ENCODE results near the gene SGPP2. TPM values are rescaled to one million over a fixed set of nuclear protein-coding genes. Genes with fewer than 3 reads are reported as not detected.
A peak's percentile ranks its signal among the peaks of the same experiment; 100 is the strongest.

Gene SGPP2
- total RNA-seq, 1 experiment from 2014 or later, result not detected

- Histone ChIP-seq H3K27me3 (ENCODE audit: control insufficient read depth, insufficient read depth, low read length) (peaks cover 3% of the 10 kb centered on the region; the same call in 1 of the 2 replicates), H3K36me3 (replicated peaks; ENCODE audit: control insufficient read depth, insufficient read depth, low read length) (no peaks in the 10 kb centered on the region), H3K4me3 (ENCODE audit: insufficient read depth, low read depth, low read length) (no peak overlapping the region)
- DNase-seq, result no peak
Measured at GRCh38 chr2:222439692-222440091, 15.3 kb downstream of the SGPP2 start.

- no peak overlapping the region for H3K4me3 ChIP-seq (ENCODE audit: insufficient read depth, low read depth, low read length)
- no peaks in the 10 kb centered on the region for H3K36me3 ChIP-seq (replicated peaks; ENCODE audit: control insufficient read depth, insufficient read depth, low read length)
- no peak for DNase-seq
- no peaks in the 10 kb centered on the region; the same call in 1 of the 2 replicates for H3K27me3 ChIP-seq (ENCODE audit: control insufficient read depth, insufficient read depth, low read length)
Measured at GRCh38 chr2:222440673-222441422, 16.5 kb downstream of the SGPP2 start.

DNA sequence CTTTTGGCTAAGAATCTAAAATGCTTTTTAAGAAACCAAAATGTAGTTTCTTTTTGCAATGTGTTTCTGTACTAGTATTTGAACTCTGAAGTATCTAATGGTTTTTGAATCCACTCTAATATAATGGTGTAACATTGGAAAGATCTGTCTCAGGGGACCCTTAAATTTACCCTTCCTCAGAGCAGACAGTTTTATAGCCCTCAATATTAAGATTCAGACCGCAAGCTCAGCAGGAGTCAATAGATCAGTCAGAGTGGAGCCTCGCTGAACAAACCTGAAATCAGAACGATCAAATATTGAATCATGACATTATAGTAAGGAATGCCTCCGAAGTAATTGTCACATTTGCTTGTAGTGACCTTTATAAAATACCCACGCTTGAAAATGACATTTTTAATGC is 18.3 kb downstream of the SGPP2 start:
- Histone ChIP-seq H3K36me3 (replicated peaks; ENCODE audit: control insufficient read depth, insufficient read depth, low read length) (no peaks in the 10 kb centered on the region), H3K4me3 (ENCODE audit: insufficient read depth, low read depth, low read length) (no peak overlapping the region), H3K27me3 (ENCODE audit: control insufficient read depth, insufficient read depth, low read length) (no peaks in the 10 kb centered on the region; the same call in 1 of the 2 replicates)
- DNase-seq, result no peak

GRCh38 chr2:222445227-222445626 is 20.9 kb downstream of the SGPP2 start:
- no peak for DNase-seq
- no peak overlapping the region for H3K4me3 ChIP-seq (ENCODE audit: insufficient read depth, low read depth, low read length)
- no peaks in the 10 kb centered on the region; the same call in 1 of the 2 replicates for H3K27me3 ChIP-seq (ENCODE audit: control insufficient read depth, insufficient read depth, low read length)
- no peaks in the 10 kb centered on the region for H3K36me3 ChIP-seq (replicated peaks; ENCODE audit: control insufficient read depth, insufficient read depth, low read length)

DNA sequence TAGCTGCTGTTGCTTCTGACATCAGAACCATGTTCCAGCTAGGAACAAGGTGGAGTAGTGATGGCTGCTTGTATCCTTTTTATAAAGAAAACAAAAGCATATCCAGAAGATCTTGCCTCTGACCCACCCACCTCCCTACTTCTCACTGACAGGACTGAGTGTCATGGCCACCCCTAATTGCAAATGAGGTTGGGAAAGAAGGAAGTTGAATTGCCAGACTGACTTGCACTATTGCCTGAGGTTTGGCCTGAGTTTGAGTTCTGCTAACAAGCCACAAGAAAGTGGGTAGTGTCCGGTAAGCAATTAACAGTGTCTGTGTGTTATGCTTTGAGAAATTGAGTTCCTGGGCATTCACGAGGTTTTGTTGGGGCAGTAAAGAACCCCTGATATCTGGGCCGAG is 22.8 kb downstream of the SGPP2 start:
- no peaks in the 10 kb centered on the region for H3K36me3 ChIP-seq (replicated peaks; ENCODE audit: control insufficient read depth, insufficient read depth, low read length)
- no peak for DNase-seq
- H3K27me3 ChIP-seq (ENCODE audit: control insufficient read depth, insufficient read depth, low read length), result no peaks in the 10 kb centered on the region; the same call in 1 of the 2 replicates
- H3K4me3 ChIP-seq (ENCODE audit: insufficient read depth, low read depth, low read length), result no peak overlapping the region

DNA sequence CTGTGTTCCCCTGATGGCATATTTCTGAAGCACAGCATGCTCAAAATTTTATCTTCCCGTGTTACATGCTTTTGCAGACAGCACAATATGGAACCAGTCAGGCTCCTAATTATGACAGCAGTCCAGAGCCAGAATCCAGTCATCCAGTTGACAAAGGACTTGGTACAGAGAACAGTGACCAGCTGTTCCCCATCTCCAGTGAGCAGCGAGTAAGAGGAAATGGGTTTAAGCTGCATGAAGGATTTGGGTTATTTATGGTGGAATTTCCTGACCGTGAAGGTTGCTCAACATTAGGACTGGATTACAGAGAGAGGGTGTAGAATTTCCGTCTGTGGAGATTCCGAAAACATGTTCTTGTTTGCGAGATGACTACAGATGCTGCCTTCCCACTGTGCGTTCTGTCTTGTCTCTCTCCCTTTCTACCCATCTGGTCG is 24.4 kb downstream of the SGPP2 start:
- Histone ChIP-seq H3K36me3 (replicated peaks; ENCODE audit: control insufficient read depth, insufficient read depth, low read length) (no peaks in the 10 kb centered on the region), H3K27me3 (ENCODE audit: control insufficient read depth, insufficient read depth, low read length) (no peaks in the 10 kb centered on the region; the same call in 1 of the 2 replicates), H3K4me3 (ENCODE audit: insufficient read depth, low read depth, low read length) (no peak overlapping the region)
- DNase-seq, result no peak

- no peak for DNase-seq
- H3K36me3 ChIP-seq (replicated peaks; ENCODE audit: control insufficient read depth, insufficient read depth, low read length), result no peaks in the 10 kb centered on the region
Measured at GRCh38 chr2:222450021-222450420, 25.7 kb downstream of the SGPP2 start.

GRCh38 chr2:222451224-222451674 is 26.9 kb downstream of the SGPP2 start:
- Histone ChIP-seq H3K36me3 (replicated peaks; ENCODE audit: control insufficient read depth, insufficient read depth, low read length) (no peaks in the 10 kb centered on the region), H3K4me3 (ENCODE audit: insufficient read depth, low read depth, low read length) (no peak overlapping the region), H3K27me3 (ENCODE audit: control insufficient read depth, insufficient read depth, low read length) (no peaks in the 10 kb centered on the region)
- DNase-seq, result no peak

More at GRCh38 chr2:222450021-222450420, 25.7 kb downstream of the SGPP2 start:
- no peaks in the 10 kb centered on the region; the same call in 1 of the 2 replicates for H3K27me3 ChIP-seq (ENCODE audit: control insufficient read depth, insufficient read depth, low read length)
- no peak overlapping the region for H3K4me3 ChIP-seq (ENCODE audit: insufficient read depth, low read depth, low read length)

DNA sequence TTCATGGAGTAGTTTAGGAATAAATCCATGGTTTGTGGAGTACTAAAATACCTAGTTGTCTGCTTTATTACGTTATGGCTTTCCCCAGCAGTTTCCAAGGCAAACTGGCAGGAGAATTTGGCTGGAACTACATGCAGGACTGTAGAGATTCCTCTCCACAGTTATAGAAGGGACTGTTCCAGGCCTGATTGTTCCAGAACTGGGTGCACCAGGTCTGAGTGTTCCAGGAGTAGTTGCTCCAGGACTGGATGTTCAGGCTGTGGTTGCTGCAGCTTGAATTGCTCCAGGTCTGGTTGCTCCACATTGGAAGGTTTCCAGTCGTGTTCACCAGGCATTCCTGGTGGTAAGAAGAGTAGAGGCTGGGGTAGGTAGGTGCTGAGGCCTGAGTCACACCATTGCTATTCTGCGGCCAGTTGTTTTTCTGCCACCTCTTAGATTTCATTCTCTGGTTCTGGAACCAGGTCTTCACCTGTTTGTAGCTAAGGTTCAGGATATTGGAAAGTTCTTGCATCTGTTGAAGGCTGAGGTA is 28.1 kb downstream of the SGPP2 start:
- Histone ChIP-seq H3K36me3 (replicated peaks; ENCODE audit: control insufficient read depth, insufficient read depth, low read length) (no peaks in the 10 kb centered on the region), H3K27me3 (ENCODE audit: control insufficient read depth, insufficient read depth, low read length) (no peaks in the 10 kb centered on the region), H3K4me3 (ENCODE audit: insufficient read depth, low read depth, low read length) (no peak overlapping the region)
- DNase-seq, result no peak

DNA sequence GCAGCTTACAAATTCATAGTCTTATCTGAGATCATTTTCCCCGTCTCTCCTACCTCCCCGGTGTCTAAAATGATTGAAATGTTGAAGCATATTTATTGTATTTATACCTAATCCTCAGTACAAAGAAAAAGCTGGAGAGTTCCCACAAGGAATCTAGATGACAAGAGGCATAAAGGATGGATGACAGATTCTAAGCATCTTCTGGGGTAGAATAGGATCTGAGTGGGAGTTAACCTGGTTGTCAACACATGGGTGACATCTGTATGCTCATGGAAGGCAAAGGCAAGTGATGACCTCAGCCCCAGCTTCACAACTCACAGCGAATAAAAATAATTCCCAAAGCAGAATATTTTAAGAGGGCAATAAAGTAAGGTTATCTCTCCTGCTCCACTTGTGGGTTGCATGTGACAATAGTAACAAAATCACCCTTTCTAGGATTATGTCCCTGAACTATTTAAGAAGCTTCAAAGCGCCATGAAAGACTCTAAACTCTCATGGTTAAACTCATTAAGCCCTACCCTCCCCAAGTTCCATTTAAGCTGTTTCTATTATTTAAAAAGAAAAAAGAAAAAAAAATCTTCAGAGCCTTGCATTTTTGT is 32.2 kb downstream of the SGPP2 start:
- Histone ChIP-seq H3K36me3 (replicated peaks; ENCODE audit: control insufficient read depth, insufficient read depth, low read length) (no peaks in the 10 kb centered on the region), H3K27me3 (ENCODE audit: control insufficient read depth, insufficient read depth, low read length) (no peaks in the 10 kb centered on the region; the same call in 1 of the 2 replicates), H3K4me3 (ENCODE audit: insufficient read depth, low read depth, low read length) (no peak overlapping the region)
- no peak for DNase-seq

- no peak for DNase-seq
- H3K27me3 ChIP-seq (ENCODE audit: control insufficient read depth, insufficient read depth, low read length), result no peaks in the 10 kb centered on the region; the same call in 1 of the 2 replicates
- no peak overlapping the region for H3K4me3 ChIP-seq (ENCODE audit: insufficient read depth, low read depth, low read length)
- no peaks in the 10 kb centered on the region for H3K36me3 ChIP-seq (replicated peaks; ENCODE audit: control insufficient read depth, insufficient read depth, low read length)
Measured at GRCh38 chr2:222459983-222460382, 35.6 kb downstream of the SGPP2 start.

GRCh38 chr2:222465746-222466145 is 41.4 kb downstream of the SGPP2 start:
- H3K36me3 ChIP-seq (replicated peaks; ENCODE audit: control insufficient read depth, insufficient read depth, low read length), result no peaks in the 10 kb centered on the region
- DNase-seq, result no peak
- no peak overlapping the region for H3K4me3 ChIP-seq (ENCODE audit: insufficient read depth, low read depth, low read length)
- no peaks in the 10 kb centered on the region for H3K27me3 ChIP-seq (ENCODE audit: control insufficient read depth, insufficient read depth, low read length)

- no peak overlapping the region for H3K4me3 ChIP-seq (ENCODE audit: insufficient read depth, low read depth, low read length)
- H3K27me3 ChIP-seq (ENCODE audit: control insufficient read depth, insufficient read depth, low read length), result no peaks in the 10 kb centered on the region; the same call in 1 of the 2 replicates
- no peaks in the 10 kb centered on the region for H3K36me3 ChIP-seq (replicated peaks; ENCODE audit: control insufficient read depth, insufficient read depth, low read length)
- DNase-seq, result no peak
Measured at GRCh38 chr2:222468346-222468745, 44.0 kb downstream of the SGPP2 start.

DNA sequence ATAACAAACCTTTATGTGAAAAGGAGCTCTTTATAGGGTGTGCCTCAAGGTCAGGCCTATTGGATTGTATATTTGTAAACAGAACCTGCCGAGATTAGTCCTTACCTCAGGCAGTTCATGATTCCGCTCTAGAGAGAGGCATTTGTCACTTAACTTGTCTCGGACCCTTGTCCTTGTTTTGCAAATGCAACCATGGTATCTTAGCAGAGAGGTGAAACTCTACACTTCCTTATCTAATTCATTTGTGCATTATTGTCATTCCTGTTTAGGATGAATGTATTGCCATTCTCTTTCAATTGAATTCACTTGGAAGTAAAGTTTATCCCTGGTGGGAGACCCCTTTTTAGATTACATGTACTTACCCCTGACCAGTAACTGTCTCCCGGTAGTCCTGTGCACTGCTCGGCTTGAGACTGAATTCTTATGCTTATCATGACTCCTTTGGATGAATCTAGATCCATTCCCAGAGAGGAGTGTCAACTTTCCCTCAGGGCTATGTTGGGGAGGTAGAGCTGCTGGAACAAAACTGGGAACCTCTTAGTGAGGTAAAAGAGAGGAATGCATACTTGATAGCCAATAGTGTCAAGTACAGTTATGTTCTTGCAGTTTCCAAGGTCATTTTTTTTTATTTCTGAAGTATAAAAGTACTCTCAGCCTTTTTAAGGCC is 46.6 kb downstream of the SGPP2 start:
- no peaks in the 10 kb centered on the region for H3K36me3 ChIP-seq (replicated peaks; ENCODE audit: control insufficient read depth, insufficient read depth, low read length)
- H3K27me3 ChIP-seq (ENCODE audit: control insufficient read depth, insufficient read depth, low read length), result no peaks in the 10 kb centered on the region; the same call in 1 of the 2 replicates
- H3K4me3 ChIP-seq (ENCODE audit: insufficient read depth, low read depth, low read length), result no peak overlapping the region
- peak; percentile 34 for DNase-seq
